ENCODE measurements around the gene WRAP53.

Gene WRAP53

GRCh38 chr17:7685533-7686221 is 2.6 kb upstream of the WRAP53 start:
- peak overlapping the region; percentile 98 for H3K9ac ChIP-seq (ENCODE audit: low read length)
- H3K4me1 ChIP-seq (ENCODE audit: control insufficient read depth, low read depth, low read length), result peaks cover 14% of the 10 kb centered on the region
- peaks cover 5% of the 10 kb centered on the region for H3K36me3 ChIP-seq (ENCODE audit: control insufficient read depth, low read depth, low read length)
- H3K4me3 ChIP-seq (ENCODE audit: low read length), result peak overlapping the region; percentile 81
- no peaks in the 10 kb centered on the region for H3K9me3 ChIP-seq (ENCODE audit: control insufficient read depth, low read depth, low read length)
- H3K27me3 ChIP-seq (ENCODE audit: control insufficient read depth, insufficient read depth, low read length), result no peaks in the 10 kb centered on the region
- peak overlapping the region; percentile 96 for H3K27ac ChIP-seq (ENCODE audit: low read length)

DNA sequence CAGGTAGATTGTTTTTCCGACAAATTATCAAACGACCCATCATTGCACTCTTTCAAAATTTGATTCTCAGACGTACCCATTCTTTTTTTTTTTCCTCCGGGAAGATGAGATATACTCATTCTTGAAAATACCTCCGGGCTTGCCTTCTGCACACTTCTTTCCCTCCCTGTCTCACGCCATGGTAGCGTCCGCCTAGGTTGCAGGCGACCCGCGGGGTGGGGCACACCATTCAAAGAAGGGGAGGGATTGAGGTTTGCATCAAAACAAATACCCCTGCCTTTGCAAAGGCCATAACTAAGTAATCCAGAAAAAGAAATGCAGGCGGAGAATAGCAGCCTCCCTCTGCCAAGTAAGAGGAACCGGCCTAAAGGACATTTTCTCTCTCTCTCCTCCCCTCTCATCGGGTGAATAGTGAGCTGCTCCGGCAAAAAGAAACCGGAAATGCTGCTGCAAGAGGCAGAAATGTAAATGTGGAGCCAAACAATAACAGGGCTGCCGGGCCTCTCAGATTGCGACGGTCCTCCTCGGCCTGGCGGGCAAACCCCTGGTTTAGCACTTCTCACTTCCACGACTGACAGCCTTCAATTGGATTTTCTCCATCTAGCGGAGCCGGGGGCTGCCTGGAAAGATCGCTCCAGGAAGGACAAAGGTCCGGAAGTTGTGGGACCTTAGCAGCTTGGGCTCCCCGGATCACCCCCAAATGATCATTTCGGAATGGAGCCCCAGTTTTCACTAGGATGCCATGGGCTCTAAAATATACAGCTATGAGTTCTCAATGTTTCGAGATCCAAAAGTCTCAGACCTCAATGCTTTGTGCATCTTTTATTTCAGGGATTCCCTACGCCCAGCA is 1.8 kb upstream of the WRAP53 start:
- Histone ChIP-seq H3K27me3 (ENCODE audit: control insufficient read depth, insufficient read depth, low read length) (no peaks in the 10 kb centered on the region), H3K27ac (ENCODE audit: low read length) (peak overlapping the region; percentile 93), H3K36me3 (ENCODE audit: control insufficient read depth, low read depth, low read length) (peaks cover 5% of the 10 kb centered on the region), H3K4me3 (ENCODE audit: low read length) (peak overlapping the region; percentile 81), H3K9ac (ENCODE audit: low read length) (peak overlapping the region; percentile 98), H3K4me1 (ENCODE audit: control insufficient read depth, low read depth, low read length) (peaks cover 14% of the 10 kb centered on the region), H3K9me3 (ENCODE audit: control insufficient read depth, low read depth, low read length) (no peaks in the 10 kb centered on the region)

GRCh38 chr17:7687072-7687907 is 987 bp upstream of the WRAP53 start, which contains the start of gene TP53:
Gene TP53, minus strand, starts transcription at chr17:7687490. Its CDS starts 10,896 bp downstream, at chr17:7676594.
- H3K36me3 ChIP-seq (ENCODE audit: control insufficient read depth, low read depth, low read length), result peaks cover 5% of the 10 kb centered on the region
- H3K4me1 ChIP-seq (ENCODE audit: control insufficient read depth, low read depth, low read length), result peaks cover 14% of the 10 kb centered on the region
- peak within 1 kb of the TSS; percentile 98 for H3K9ac ChIP-seq (ENCODE audit: low read length)
- no peaks in the 10 kb centered on the region for H3K27me3 ChIP-seq (ENCODE audit: control insufficient read depth, insufficient read depth, low read length)
- H3K9me3 ChIP-seq (ENCODE audit: control insufficient read depth, low read depth, low read length), result no peaks in the 10 kb centered on the region
- H3K27ac ChIP-seq (ENCODE audit: low read length), result peak within 1 kb of the TSS; percentile 93
- H3K4me3 ChIP-seq (ENCODE audit: low read length), result peak within 1 kb of the TSS; percentile 86

DNA sequence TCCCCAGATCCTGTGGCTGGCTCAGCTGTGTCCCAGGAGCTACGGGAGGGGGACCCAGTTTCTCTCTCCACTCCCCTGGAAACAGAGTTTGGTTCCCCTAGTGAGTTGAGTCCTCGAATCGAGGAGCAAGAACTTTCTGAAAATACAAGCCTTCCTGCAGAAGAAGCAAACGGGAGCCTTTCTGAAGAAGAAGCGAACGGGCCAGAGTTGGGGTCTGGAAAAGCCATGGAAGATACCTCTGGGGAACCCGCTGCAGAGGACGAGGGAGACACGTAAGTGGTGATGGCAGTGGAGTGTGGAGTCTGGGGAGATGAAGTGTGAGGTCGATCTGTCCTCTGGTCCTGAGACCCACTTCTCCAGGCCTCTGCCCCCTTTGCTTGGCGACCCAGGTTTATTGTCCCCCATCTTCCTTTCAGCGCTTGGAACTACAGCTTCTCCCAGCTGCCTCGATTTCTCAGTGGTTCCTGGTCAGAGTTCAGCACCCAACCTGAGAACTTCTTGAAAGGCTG is 585 bp downstream of the WRAP53 start:
- peak overlapping the region; percentile 44 for H3K27ac ChIP-seq (ENCODE audit: low read length)

DNA sequence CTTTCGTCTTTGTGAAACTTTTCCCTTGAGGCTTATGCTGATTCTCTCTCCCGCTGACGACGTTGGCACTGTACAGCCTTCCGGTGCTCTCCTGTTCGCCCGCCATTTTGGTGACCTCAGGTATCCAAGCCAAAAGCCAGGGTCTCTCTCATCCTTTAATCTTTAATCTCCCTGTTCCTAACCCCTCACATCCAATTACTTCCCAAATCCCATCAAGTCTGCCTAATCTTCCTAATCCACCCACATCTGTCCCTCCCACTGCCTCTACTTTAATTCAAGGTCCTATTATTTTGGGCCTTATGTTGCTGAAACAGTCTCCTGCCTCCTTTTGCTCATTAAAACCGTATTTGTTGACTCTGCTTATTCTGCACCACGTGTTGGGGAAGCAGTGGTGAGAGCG is 7.3 kb downstream of the WRAP53 start:
- H3K27me3 ChIP-seq (ENCODE audit: control insufficient read depth, insufficient read depth, low read length), result no peaks in the 10 kb centered on the region
- H3K4me3 ChIP-seq (ENCODE audit: low read length), result no peak overlapping the region
- no peak overlapping the region for H3K9ac ChIP-seq (ENCODE audit: low read length)
- H3K4me1 ChIP-seq (ENCODE audit: control insufficient read depth, low read depth, low read length), result no peaks in the 10 kb centered on the region
- H3K36me3 ChIP-seq (ENCODE audit: control insufficient read depth, low read depth, low read length), result peaks cover 7% of the 10 kb centered on the region
- no peak overlapping the region for H3K27ac ChIP-seq (ENCODE audit: low read length)
- H3K9me3 ChIP-seq (ENCODE audit: control insufficient read depth, low read depth, low read length), result no peaks in the 10 kb centered on the region

More for the DNA sequence above, 585 bp downstream of the WRAP53 start:
- Histone ChIP-seq H3K9me3 (ENCODE audit: control insufficient read depth, low read depth, low read length) (no peaks in the 10 kb centered on the region), H3K9ac (ENCODE audit: low read length) (peak overlapping the region; percentile 81), H3K4me1 (ENCODE audit: control insufficient read depth, low read depth, low read length) (peaks cover 14% of the 10 kb centered on the region), H3K36me3 (ENCODE audit: control insufficient read depth, low read depth, low read length) (peaks cover 2% of the 10 kb centered on the region), H3K4me3 (ENCODE audit: low read length) (peak overlapping the region; percentile 86), H3K27me3 (ENCODE audit: control insufficient read depth, insufficient read depth, low read length) (no peaks in the 10 kb centered on the region)

- no peaks in the 10 kb centered on the region for H3K9me3 ChIP-seq (ENCODE audit: control insufficient read depth, low read depth, low read length)
- no peak overlapping the region for H3K4me3 ChIP-seq (ENCODE audit: low read length)
- peaks cover 1% of the 10 kb centered on the region for H3K4me1 ChIP-seq (ENCODE audit: control insufficient read depth, low read depth, low read length)
- no peak overlapping the region for H3K27ac ChIP-seq (ENCODE audit: low read length)
- peaks cover 15% of the 10 kb centered on the region for H3K36me3 ChIP-seq (ENCODE audit: control insufficient read depth, low read depth, low read length)
- H3K27me3 ChIP-seq (ENCODE audit: control insufficient read depth, insufficient read depth, low read length), result no peaks in the 10 kb centered on the region
- no peak overlapping the region for H3K9ac ChIP-seq (ENCODE audit: low read length)
Observed at GRCh38 chr17:7697828-7698588, 9.7 kb downstream of the WRAP53 start.

DNA sequence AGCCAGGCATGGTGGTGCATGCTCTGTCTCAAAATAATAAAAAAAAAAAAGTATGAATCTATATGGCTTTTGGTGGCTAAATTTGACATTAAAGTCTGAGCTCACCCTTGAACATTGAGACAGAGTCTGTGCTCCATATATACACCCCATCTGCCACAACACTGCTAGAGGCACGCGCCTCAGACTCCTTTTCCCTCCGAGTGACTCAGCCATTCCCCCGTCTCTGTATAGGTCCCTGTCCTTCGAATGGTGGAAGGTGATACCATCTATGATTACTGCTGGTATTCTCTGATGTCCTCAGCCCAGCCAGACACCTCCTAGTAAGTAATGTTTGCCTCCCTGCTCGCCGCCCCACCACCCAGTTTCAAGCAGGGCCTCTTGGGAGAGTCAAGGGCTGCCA is 12.2 kb downstream of the WRAP53 start:
- peaks cover 10% of the 10 kb centered on the region for H3K27me3 ChIP-seq (ENCODE audit: control insufficient read depth, insufficient read depth, low read length)
- no peak overlapping the region for H3K27ac ChIP-seq (ENCODE audit: low read length)
- H3K36me3 ChIP-seq (ENCODE audit: control insufficient read depth, low read depth, low read length), result peaks cover 10% of the 10 kb centered on the region
- H3K4me3 ChIP-seq (ENCODE audit: low read length), result no peak overlapping the region
- H3K9me3 ChIP-seq (ENCODE audit: control insufficient read depth, low read depth, low read length), result no peaks in the 10 kb centered on the region
- H3K4me1 ChIP-seq (ENCODE audit: control insufficient read depth, low read depth, low read length), result peaks cover 16% of the 10 kb centered on the region
- H3K9ac ChIP-seq (ENCODE audit: low read length), result no peak overlapping the region

GRCh38 chr17:7701681-7702080 is 13.4 kb downstream of the WRAP53 start:
- H3K9ac ChIP-seq (ENCODE audit: low read length), result no peak overlapping the region
- no peak overlapping the region for H3K4me3 ChIP-seq (ENCODE audit: low read length)
- H3K4me1 ChIP-seq (ENCODE audit: control insufficient read depth, low read depth, low read length), result peaks cover 24% of the 10 kb centered on the region
- H3K27ac ChIP-seq (ENCODE audit: low read length), result no peak overlapping the region
- no peaks in the 10 kb centered on the region for H3K9me3 ChIP-seq (ENCODE audit: control insufficient read depth, low read depth, low read length)
- H3K36me3 ChIP-seq (ENCODE audit: control insufficient read depth, low read depth, low read length), result peaks cover 8% of the 10 kb centered on the region
- peaks cover 21% of the 10 kb centered on the region for H3K27me3 ChIP-seq (ENCODE audit: control insufficient read depth, insufficient read depth, low read length)

- peaks cover 8% of the 10 kb centered on the region for H3K36me3 ChIP-seq (ENCODE audit: control insufficient read depth, low read depth, low read length)
- peak overlapping the region; percentile 69 for H3K27ac ChIP-seq (ENCODE audit: low read length)
- no peak overlapping the region for H3K4me3 ChIP-seq (ENCODE audit: low read length)
- no peaks in the 10 kb centered on the region for H3K9me3 ChIP-seq (ENCODE audit: control insufficient read depth, low read depth, low read length)
- peaks cover 24% of the 10 kb centered on the region for H3K4me1 ChIP-seq (ENCODE audit: control insufficient read depth, low read depth, low read length)
- peak overlapping the region; percentile 65 for H3K9ac ChIP-seq (ENCODE audit: low read length)
- peaks cover 23% of the 10 kb centered on the region for H3K27me3 ChIP-seq (ENCODE audit: control insufficient read depth, insufficient read depth, low read length)
Observed at GRCh38 chr17:7702776-7703175, 14.5 kb downstream of the WRAP53 start.

DNA sequence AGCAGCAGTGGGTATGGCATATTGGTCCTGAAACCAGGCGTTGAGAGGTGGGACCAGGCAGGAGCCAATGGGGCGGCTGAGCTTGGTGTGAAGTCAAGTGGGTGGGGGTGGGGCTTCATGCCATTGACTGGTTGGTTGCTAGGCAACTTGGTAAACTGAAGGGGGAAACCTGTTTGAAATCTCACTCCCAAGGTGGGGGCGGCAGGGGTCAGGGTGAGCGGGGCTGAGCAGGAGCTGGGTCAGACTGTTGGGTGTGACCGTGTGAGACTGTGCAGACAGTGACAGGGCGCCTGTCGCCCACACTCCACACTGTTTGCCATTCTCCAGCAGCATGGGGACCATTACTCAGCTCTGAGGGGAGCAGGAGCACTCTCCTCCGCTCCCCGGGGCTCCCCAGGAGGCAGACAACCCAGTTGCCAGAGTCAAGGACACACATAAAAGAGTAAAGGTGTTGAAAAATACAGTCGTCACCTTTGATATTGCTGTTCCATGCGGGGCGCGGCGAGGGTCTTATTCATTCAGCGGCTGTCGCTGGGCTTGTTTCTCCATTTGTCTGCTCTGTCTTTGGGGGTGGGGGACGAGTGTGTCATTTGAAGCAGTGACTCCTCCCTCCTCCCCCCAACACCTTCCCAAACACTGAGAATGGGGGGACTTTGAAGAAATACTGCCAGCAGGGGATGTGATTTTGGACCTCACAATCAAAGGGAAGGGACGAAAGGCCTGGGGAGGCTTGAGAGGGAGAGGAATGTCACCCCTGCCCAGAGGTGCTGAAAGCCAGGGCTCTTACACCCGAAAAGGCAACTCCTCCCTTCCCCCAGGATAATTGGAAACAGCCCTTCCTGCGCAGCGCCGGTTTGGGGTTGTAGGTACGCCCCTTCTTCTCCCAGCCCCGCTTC is 15.6 kb downstream of the WRAP53 start:
- peaks cover 24% of the 10 kb centered on the region for H3K4me1 ChIP-seq (ENCODE audit: control insufficient read depth, low read depth, low read length)
- peaks cover 8% of the 10 kb centered on the region for H3K36me3 ChIP-seq (ENCODE audit: control insufficient read depth, low read depth, low read length)
- peak overlapping the region; percentile 62 for H3K4me3 ChIP-seq (ENCODE audit: low read length)
- peak overlapping the region; percentile 29 for H3K27ac ChIP-seq (ENCODE audit: low read length)
- peak overlapping the region; percentile 65 for H3K9ac ChIP-seq (ENCODE audit: low read length)
- H3K27me3 ChIP-seq (ENCODE audit: control insufficient read depth, insufficient read depth, low read length), result peaks cover 23% of the 10 kb centered on the region
- H3K9me3 ChIP-seq (ENCODE audit: control insufficient read depth, low read depth, low read length), result no peaks in the 10 kb centered on the region

All from iPS-18a (cell line).